ENCODE results near the gene CLNK.

Gene CLNK

GRCh38 chr4:10535912-10536311 is 148.7 kb downstream of the CLNK start:
- H3K27me3 ChIP-seq (ENCODE audit: insufficient read depth, insufficient read length): no peaks in the 10 kb centered on the region
- DNase-seq (ENCODE audit: low read depth, low spot score): no peak
- H3K9me3 ChIP-seq (ENCODE audit: insufficient read depth, low read length): no peaks in the 10 kb centered on the region
- TF ChIP-seq YY1 (IDR thresholded peaks at IDR 0.05; ENCODE audit: insufficient read depth, insufficient read length) (no peak), SUZ12 (IDR thresholded peaks at IDR 0.05; ENCODE audit: extremely low read depth, insufficient read depth, insufficient read length) (no peak)
- peaks cover 3% of the 10 kb centered on the region for H3K4me1 ChIP-seq (ENCODE audit: insufficient read depth, insufficient read length)
- H3K9ac ChIP-seq (ENCODE audit: insufficient read length, low read depth): no peak overlapping the region
- no peak overlapping the region for H3K4me3 ChIP-seq (ENCODE audit: insufficient read length, low read depth)
- H3K36me3 ChIP-seq (ENCODE audit: insufficient read depth, insufficient read length, low read length): no peaks in the 10 kb centered on the region

GRCh38 chr4:10534820-10535219 is 149.7 kb downstream of the CLNK start:
- Histone ChIP-seq H3K36me3 (ENCODE audit: insufficient read depth, insufficient read length, low read length) (no peaks in the 10 kb centered on the region), H3K27me3 (ENCODE audit: insufficient read depth, insufficient read length) (no peaks in the 10 kb centered on the region), H3K4me1 (ENCODE audit: insufficient read depth, insufficient read length) (peaks cover 3% of the 10 kb centered on the region), H3K9ac (ENCODE audit: insufficient read length, low read depth) (no peak overlapping the region), H3K9me3 (ENCODE audit: insufficient read depth, low read length) (no peaks in the 10 kb centered on the region), H3K4me3 (ENCODE audit: insufficient read length, low read depth) (no peak overlapping the region)
- no peak for TF ChIP-seq YY1 (IDR thresholded peaks at IDR 0.05; ENCODE audit: insufficient read depth, insufficient read length)
- TF ChIP-seq ZNF274 (IDR thresholded peaks at IDR 0.05; ENCODE audit: low read depth, low read length): no peak
- TF ChIP-seq SUZ12 (IDR thresholded peaks at IDR 0.05; ENCODE audit: extremely low read depth, insufficient read depth, insufficient read length): no peak
- DNase-seq (ENCODE audit: low read depth, low spot score): no peak

GRCh38 chr4:10532155-10532554 is 152.4 kb downstream of the CLNK start:
- H3K4me1 ChIP-seq (ENCODE audit: insufficient read depth, insufficient read length): peaks cover 3% of the 10 kb centered on the region

GRCh38 chr4:10530137-10530786 is 154.3 kb downstream of the CLNK start:
- TF ChIP-seq ZNF274 (IDR thresholded peaks at IDR 0.05; ENCODE audit: low read depth, low read length) (no peak), SUZ12 (IDR thresholded peaks at IDR 0.05; ENCODE audit: extremely low read depth, insufficient read depth, insufficient read length) (no peak), YY1 (IDR thresholded peaks at IDR 0.05; ENCODE audit: insufficient read depth, insufficient read length) (no peak)
- Histone ChIP-seq H3K9ac (ENCODE audit: insufficient read length, low read depth) (no peak overlapping the region), H3K9me3 (ENCODE audit: insufficient read depth, low read length) (no peaks in the 10 kb centered on the region), H3K27me3 (ENCODE audit: insufficient read depth, insufficient read length) (no peaks in the 10 kb centered on the region), H3K4me3 (ENCODE audit: insufficient read length, low read depth) (no peak overlapping the region), H3K4me1 (ENCODE audit: insufficient read depth, insufficient read length) (peaks cover 3% of the 10 kb centered on the region), H3K36me3 (ENCODE audit: insufficient read depth, insufficient read length, low read length) (no peaks in the 10 kb centered on the region)
- DNase-seq (ENCODE audit: low read depth, low spot score): no peak

More at GRCh38 chr4:10532155-10532554, 152.4 kb downstream of the CLNK start:
- no peaks in the 10 kb centered on the region for H3K36me3 ChIP-seq (ENCODE audit: insufficient read depth, insufficient read length, low read length)
- H3K27me3 ChIP-seq (ENCODE audit: insufficient read depth, insufficient read length): no peaks in the 10 kb centered on the region
- no peak overlapping the region for H3K9ac ChIP-seq (ENCODE audit: insufficient read length, low read depth)
- DNase-seq (ENCODE audit: low read depth, low spot score): no peak
- H3K4me3 ChIP-seq (ENCODE audit: insufficient read length, low read depth): no peak overlapping the region
- H3K9me3 ChIP-seq (ENCODE audit: insufficient read depth, low read length): no peaks in the 10 kb centered on the region
- TF ChIP-seq YY1 (IDR thresholded peaks at IDR 0.05; ENCODE audit: insufficient read depth, insufficient read length): no peak
- no peak for TF ChIP-seq SUZ12 (IDR thresholded peaks at IDR 0.05; ENCODE audit: extremely low read depth, insufficient read depth, insufficient read length)
- no peak for TF ChIP-seq ZNF274 (IDR thresholded peaks at IDR 0.05; ENCODE audit: low read depth, low read length)

GRCh38 chr4:10529291-10530136 is 155.1 kb downstream of the CLNK start:
- TF ChIP-seq ZNF274 (IDR thresholded peaks at IDR 0.05; ENCODE audit: low read depth, low read length) (no peak), YY1 (IDR thresholded peaks at IDR 0.05; ENCODE audit: insufficient read depth, insufficient read length) (no peak), SUZ12 (IDR thresholded peaks at IDR 0.05; ENCODE audit: extremely low read depth, insufficient read depth, insufficient read length) (no peak)
- DNase-seq (ENCODE audit: low read depth, low spot score): no peak
- Histone ChIP-seq H3K4me1 (ENCODE audit: insufficient read depth, insufficient read length) (peaks cover 3% of the 10 kb centered on the region), H3K9me3 (ENCODE audit: insufficient read depth, low read length) (no peaks in the 10 kb centered on the region), H3K27me3 (ENCODE audit: insufficient read depth, insufficient read length) (no peaks in the 10 kb centered on the region), H3K4me3 (ENCODE audit: insufficient read length, low read depth) (no peak overlapping the region), H3K9ac (ENCODE audit: insufficient read length, low read depth) (no peak overlapping the region), H3K36me3 (ENCODE audit: insufficient read depth, insufficient read length, low read length) (no peaks in the 10 kb centered on the region)

GRCh38 chr4:10527438-10527837 is 157.1 kb downstream of the CLNK start:
- no peak for DNase-seq (ENCODE audit: low read depth, low spot score)
- TF ChIP-seq YY1 (IDR thresholded peaks at IDR 0.05; ENCODE audit: insufficient read depth, insufficient read length): no peak
- TF ChIP-seq ZNF274 (IDR thresholded peaks at IDR 0.05; ENCODE audit: low read depth, low read length): no peak
- no peak for TF ChIP-seq SUZ12 (IDR thresholded peaks at IDR 0.05; ENCODE audit: extremely low read depth, insufficient read depth, insufficient read length)
- no peak overlapping the region for H3K9ac ChIP-seq (ENCODE audit: insufficient read length, low read depth)
- H3K36me3 ChIP-seq (ENCODE audit: insufficient read depth, insufficient read length, low read length): no peaks in the 10 kb centered on the region
- H3K4me3 ChIP-seq (ENCODE audit: insufficient read length, low read depth): no peak overlapping the region
- H3K4me1 ChIP-seq (ENCODE audit: insufficient read depth, insufficient read length): no peaks in the 10 kb centered on the region
- H3K27me3 ChIP-seq (ENCODE audit: insufficient read depth, insufficient read length): no peaks in the 10 kb centered on the region
- no peaks in the 10 kb centered on the region for H3K9me3 ChIP-seq (ENCODE audit: insufficient read depth, low read length)
